Measurements from ENCODE around the gene MSH6.

MSH6 gene

DNA sequence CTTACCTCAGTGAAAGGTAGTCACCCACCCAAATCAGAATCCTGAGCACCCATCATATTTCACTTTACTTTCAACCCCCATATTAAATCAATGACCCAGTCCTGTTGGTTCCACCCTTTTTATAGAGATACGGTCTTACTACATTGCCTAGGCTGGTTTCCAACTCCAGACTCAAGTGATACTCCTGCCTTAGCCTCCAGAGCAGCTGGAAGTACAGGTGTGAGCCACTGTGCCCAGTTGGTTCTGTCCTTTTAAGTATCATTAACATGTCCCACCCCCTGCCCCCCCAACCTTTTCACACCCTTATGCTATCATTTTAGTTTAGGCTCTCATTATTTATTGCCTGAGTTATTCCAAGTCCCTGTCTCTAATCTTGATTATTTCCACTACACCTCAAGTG lies 28.7 kb downstream of the MSH6 start:
- CTCF ChIA-PET = no interaction called here

DNA sequence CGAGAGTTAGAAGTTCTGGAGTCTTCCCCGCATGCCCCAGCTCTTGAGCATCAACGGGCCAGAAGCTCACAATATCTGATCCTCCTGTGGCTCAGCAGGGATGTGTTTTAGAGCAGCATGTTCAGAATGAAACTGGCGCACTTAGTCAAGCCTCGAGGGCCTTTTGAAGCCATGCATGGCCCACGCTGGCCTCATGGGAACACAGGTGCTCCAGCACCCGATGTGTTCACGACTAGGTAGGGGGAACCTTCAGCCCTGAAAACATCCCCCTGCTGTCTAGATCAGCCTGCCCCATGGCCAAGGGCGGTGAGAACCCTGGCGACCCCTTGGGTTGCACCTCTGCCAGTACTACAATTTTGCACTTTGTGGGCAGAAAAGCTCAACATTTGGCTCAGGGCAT lies 32.8 kb downstream of the MSH6 start:
- H3K27me3 ChIP-seq (replicated peaks in 2 of 5; ENCODE audit: control insufficient read depth in 4 of 5, insufficient read depth in 5 of 5, low read length in 4 of 5) = no peaks in the 10 kb centered on the region
- H3K27ac ChIP-seq (ENCODE audit: insufficient read depth in 1 of 2, low read depth in 1 of 2, low read length in 2 of 2, poor library complexity in 1 of 2, severe bottlenecking in 2 of 2) = no peak overlapping the region
- POLR2A ChIA-PET = interaction anchor here (0.5 kb wide), 1 partner anchor 23 kb away, joined by 3 read pairs; no protein-coding TSS in a partner anchor
- H3K36me3 ChIP-seq (ENCODE audit: control insufficient read depth in 4 of 4, insufficient read depth in 4 of 4, low read length in 3 of 4) = peaks cover 27 to 86% (median 54%) of the 10 kb centered on the region in 4 experiments
- WGBS (ENCODE audit: insufficient coverage) = 95% methylated on average over 10 of the region's 10 CpGs
- H3K4me1 ChIP-seq (ENCODE audit: control extremely low read depth in 1 of 4, control insufficient read depth in 4 of 4, insufficient read depth in 4 of 4, low read length in 3 of 4) = no peaks in the 10 kb centered on the region
- H3K4me3 ChIP-seq (ENCODE audit: control insufficient read depth in 1 of 7, extremely low read depth in 1 of 7, insufficient read depth in 4 of 7, low read depth in 2 of 7, low read length in 6 of 7) = no peak overlapping the region
- no peak for DNase-seq
- CTCF ChIA-PET = interaction anchor here (0.9 kb wide), 1 partner anchor 18 kb away, joined by 3 read pairs; no protein-coding TSS in a partner anchor
- no peaks in the 10 kb centered on the region for H3K9me3 ChIP-seq (ENCODE audit: control extremely low read depth in 1 of 5, control insufficient read depth in 4 of 5, insufficient read depth in 2 of 5, low read depth in 1 of 5, low read length in 4 of 5)

More for the DNA sequence above, 28.7 kb downstream of the MSH6 start:
- H3K27ac ChIP-seq (ENCODE audit: insufficient read depth in 1 of 2, low read depth in 1 of 2, low read length in 2 of 2, poor library complexity in 1 of 2, severe bottlenecking in 2 of 2) = no peak overlapping the region
- no peaks in the 10 kb centered on the region for H3K9me3 ChIP-seq (ENCODE audit: control extremely low read depth in 1 of 5, control insufficient read depth in 4 of 5, insufficient read depth in 2 of 5, low read depth in 1 of 5, low read length in 4 of 5)
- no peak for DNase-seq
- peaks cover 18 to 82% (median 53%) of the 10 kb centered on the region in 4 experiments for H3K36me3 ChIP-seq (ENCODE audit: control insufficient read depth in 4 of 4, insufficient read depth in 4 of 4, low read length in 3 of 4)
- no peak overlapping the region for H3K4me3 ChIP-seq (ENCODE audit: control insufficient read depth in 1 of 7, extremely low read depth in 1 of 7, insufficient read depth in 4 of 7, low read depth in 2 of 7, low read length in 6 of 7)
- no peaks in the 10 kb centered on the region for H3K27me3 ChIP-seq (replicated peaks in 2 of 5; ENCODE audit: control insufficient read depth in 4 of 5, insufficient read depth in 5 of 5, low read length in 4 of 5)
- WGBS (ENCODE audit: insufficient coverage) = 100% methylated on average over 1 of the region's 1 CpG
- no peaks in the 10 kb centered on the region for H3K4me1 ChIP-seq (ENCODE audit: control extremely low read depth in 1 of 4, control insufficient read depth in 4 of 4, insufficient read depth in 4 of 4, low read length in 3 of 4)
- POLR2A ChIA-PET = no interaction called here

DNA sequence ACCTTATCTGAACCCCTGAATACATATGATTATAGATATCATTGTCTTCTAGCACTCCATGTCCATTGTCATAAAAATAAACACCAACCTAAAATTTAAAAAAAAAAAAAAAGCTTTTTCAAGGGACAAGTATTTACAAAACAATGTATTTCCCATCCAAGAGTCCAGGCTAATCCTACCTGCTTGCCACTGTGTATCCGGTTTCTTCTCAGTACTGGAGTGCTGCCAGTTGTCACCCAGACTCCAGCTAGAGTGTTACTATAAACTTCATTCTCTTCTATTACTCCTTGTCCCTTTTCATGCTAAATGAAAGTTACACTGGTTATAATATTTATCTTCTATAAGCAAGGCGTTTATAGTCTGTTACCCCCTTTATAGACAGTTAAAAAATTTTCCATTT lies 35.8 kb downstream of the MSH6 start:
- WGBS (ENCODE audit: insufficient coverage) = 100% methylated on average over 1 of the region's 2 CpGs
- no peak overlapping the region for H3K27ac ChIP-seq (ENCODE audit: insufficient read depth in 1 of 2, low read depth in 1 of 2, low read length in 2 of 2, poor library complexity in 1 of 2, severe bottlenecking in 2 of 2)
- peaks cover 27 to 88% (median 63%) of the 10 kb centered on the region in 4 experiments for H3K36me3 ChIP-seq (ENCODE audit: control insufficient read depth in 4 of 4, insufficient read depth in 4 of 4, low read length in 3 of 4)
- ChIA-PET CTCF (interaction anchor here (1.5 kb wide), 1 partner anchor 13 kb away, joined by 3 read pairs; no protein-coding TSS in a partner anchor), POLR2A (interaction anchor here (0.6 kb wide), 1 partner anchor 325 kb away, joined by 3 read pairs; no protein-coding TSS in a partner anchor)
- DNase-seq = no peak
- H3K4me3 ChIP-seq (ENCODE audit: control insufficient read depth in 1 of 7, extremely low read depth in 1 of 7, insufficient read depth in 4 of 7, low read depth in 2 of 7, low read length in 6 of 7) = no peak overlapping the region
- H3K27me3 ChIP-seq (replicated peaks in 2 of 5; ENCODE audit: control insufficient read depth in 4 of 5, insufficient read depth in 5 of 5, low read length in 4 of 5) = no peaks in the 10 kb centered on the region
- no peaks in the 10 kb centered on the region for H3K4me1 ChIP-seq (ENCODE audit: control extremely low read depth in 1 of 4, control insufficient read depth in 4 of 4, insufficient read depth in 4 of 4, low read length in 3 of 4)
- no peaks in the 10 kb centered on the region for H3K9me3 ChIP-seq (ENCODE audit: control extremely low read depth in 1 of 5, control insufficient read depth in 4 of 5, insufficient read depth in 2 of 5, low read depth in 1 of 5, low read length in 4 of 5)

DNA sequence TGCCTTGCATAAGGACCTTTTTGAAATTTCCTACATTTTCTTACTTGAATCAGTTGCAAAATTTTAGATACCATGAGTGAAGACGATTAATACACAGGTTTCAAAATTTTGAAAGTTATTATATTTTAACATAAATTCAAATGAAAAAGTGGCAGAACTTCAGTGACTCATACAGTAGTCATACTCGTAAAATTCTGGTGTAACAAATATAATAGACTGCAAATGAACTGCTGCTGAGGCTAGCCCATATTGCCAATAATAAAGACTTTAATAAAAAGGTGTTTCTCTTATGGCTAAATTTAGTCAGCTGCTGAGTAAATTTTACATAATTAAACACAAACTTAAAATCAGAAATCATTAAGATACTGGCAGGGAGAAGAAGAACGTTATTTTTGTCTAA lies 36.9 kb downstream of the MSH6 start:
- H3K27me3 ChIP-seq (replicated peaks in 2 of 5; ENCODE audit: control insufficient read depth in 4 of 5, insufficient read depth in 5 of 5, low read length in 4 of 5) = no peaks in the 10 kb centered on the region
- ChIA-PET POLR2A (no interaction called here), CTCF (interaction anchor here (1.5 kb wide), 1 partner anchor 12 kb away, joined by 3 read pairs; no protein-coding TSS in a partner anchor)
- H3K9me3 ChIP-seq (ENCODE audit: control extremely low read depth in 1 of 5, control insufficient read depth in 4 of 5, insufficient read depth in 2 of 5, low read depth in 1 of 5, low read length in 4 of 5) = no peaks in the 10 kb centered on the region
- H3K36me3 ChIP-seq (ENCODE audit: control insufficient read depth in 4 of 4, insufficient read depth in 4 of 4, low read length in 3 of 4) = peaks cover 26 to 89% (median 67%) of the 10 kb centered on the region in 4 experiments
- WGBS (ENCODE audit: insufficient coverage) = 83% methylated on average over 1 of the region's 3 CpGs
- no peak overlapping the region for H3K4me3 ChIP-seq (ENCODE audit: control insufficient read depth in 1 of 7, extremely low read depth in 1 of 7, insufficient read depth in 4 of 7, low read depth in 2 of 7, low read length in 6 of 7)
- DNase-seq = no peak
- no peak overlapping the region for H3K27ac ChIP-seq (ENCODE audit: insufficient read depth in 1 of 2, low read depth in 1 of 2, low read length in 2 of 2, poor library complexity in 1 of 2, severe bottlenecking in 2 of 2)
- no peaks in the 10 kb centered on the region for H3K4me1 ChIP-seq (ENCODE audit: control extremely low read depth in 1 of 4, control insufficient read depth in 4 of 4, insufficient read depth in 4 of 4, low read length in 3 of 4)

DNA sequence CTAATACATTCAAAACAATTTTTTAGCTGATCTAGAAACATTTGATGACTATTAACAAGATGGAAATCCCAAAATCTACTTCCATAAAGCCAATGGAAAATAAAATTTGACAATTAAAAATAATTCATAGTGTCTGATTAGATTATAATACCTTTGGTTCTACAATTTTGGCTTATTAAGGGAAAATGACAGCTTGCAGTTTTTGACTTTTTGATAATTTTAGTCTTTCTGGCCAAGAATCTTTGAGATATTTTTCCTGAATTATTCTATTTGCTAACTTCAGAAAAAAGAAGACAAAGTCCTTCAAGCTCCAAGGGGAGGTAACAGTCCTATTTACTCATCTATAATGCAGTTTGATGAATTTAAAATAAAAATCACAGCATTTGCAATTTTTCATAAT lies 39.6 kb downstream of the MSH6 start:
- POLR2A ChIA-PET = interaction anchor here (0.6 kb wide), 1 partner anchor 410 kb away, joined by 7 read pairs; no protein-coding TSS in a partner anchor
- CTCF ChIA-PET = interaction anchor here (1.0 kb wide), 1 partner anchor 17 kb away, joined by 3 read pairs; no protein-coding TSS in a partner anchor

DNA sequence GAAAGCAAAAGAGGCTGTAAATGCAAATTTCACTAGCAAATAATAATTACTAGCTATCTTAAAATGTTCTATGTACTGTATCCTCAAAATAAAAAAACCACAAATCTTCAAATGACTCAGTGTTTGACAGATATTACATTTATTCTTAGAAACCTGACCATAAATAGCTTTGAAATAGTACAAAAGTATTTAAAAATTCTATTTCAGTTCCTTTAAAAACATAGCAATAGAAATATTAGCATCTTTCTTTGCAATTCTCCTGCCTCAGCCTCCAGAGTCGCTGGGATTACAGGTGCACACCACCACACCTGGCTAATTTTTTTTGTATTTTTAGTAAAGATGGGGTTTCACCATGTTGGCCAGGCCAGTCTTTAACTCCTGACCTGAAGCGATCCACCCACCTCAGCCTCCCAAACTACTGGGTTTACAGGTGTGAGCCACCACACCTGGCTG lies 50.6 kb downstream of the MSH6 start:
- no peak for DNase-seq
- Histone ChIP-seq H3K27me3 (replicated peaks in 2 of 5; ENCODE audit: control insufficient read depth in 4 of 5, insufficient read depth in 5 of 5, low read length in 4 of 5) (no peaks in the 10 kb centered on the region), H3K4me3 (ENCODE audit: control insufficient read depth in 1 of 7, extremely low read depth in 1 of 7, insufficient read depth in 4 of 7, low read depth in 2 of 7, low read length in 6 of 7) (no peak overlapping the region), H3K36me3 (ENCODE audit: control insufficient read depth in 4 of 4, insufficient read depth in 4 of 4, low read length in 3 of 4) (peaks cover 17 to 78% (median 46%) of the 10 kb centered on the region in 4 experiments), H3K27ac (ENCODE audit: insufficient read depth in 1 of 2, low read depth in 1 of 2, low read length in 2 of 2, poor library complexity in 1 of 2, severe bottlenecking in 2 of 2) (no peak overlapping the region), H3K4me1 (ENCODE audit: control extremely low read depth in 1 of 4, control insufficient read depth in 4 of 4, insufficient read depth in 4 of 4, low read length in 3 of 4) (no peaks in the 10 kb centered on the region), H3K9me3 (ENCODE audit: control extremely low read depth in 1 of 5, control insufficient read depth in 4 of 5, insufficient read depth in 2 of 5, low read depth in 1 of 5, low read length in 4 of 5) (no peaks in the 10 kb centered on the region)
- no CpG with 5 or more reads among the region's 2 CpGs for WGBS (ENCODE audit: insufficient coverage)
- POLR2A ChIA-PET = no interaction called here
- CTCF ChIA-PET = interaction anchor here (1.0 to 1.1 kb wide), 2 partner anchors 10 to 18 kb away, joined by 3 read pairs; no protein-coding TSS in a partner anchor

More for the DNA sequence above, 39.6 kb downstream of the MSH6 start:
- no peak overlapping the region for H3K27ac ChIP-seq (ENCODE audit: insufficient read depth in 1 of 2, low read depth in 1 of 2, low read length in 2 of 2, poor library complexity in 1 of 2, severe bottlenecking in 2 of 2)
- no peaks in the 10 kb centered on the region for H3K27me3 ChIP-seq (replicated peaks in 2 of 5; ENCODE audit: control insufficient read depth in 4 of 5, insufficient read depth in 5 of 5, low read length in 4 of 5)
- H3K9me3 ChIP-seq (ENCODE audit: control extremely low read depth in 1 of 5, control insufficient read depth in 4 of 5, insufficient read depth in 2 of 5, low read depth in 1 of 5, low read length in 4 of 5) = no peaks in the 10 kb centered on the region
- H3K4me1 ChIP-seq (ENCODE audit: control extremely low read depth in 1 of 4, control insufficient read depth in 4 of 4, insufficient read depth in 4 of 4, low read length in 3 of 4) = no peaks in the 10 kb centered on the region
- peaks cover 22 to 78% (median 54%) of the 10 kb centered on the region in 4 experiments for H3K36me3 ChIP-seq (ENCODE audit: control insufficient read depth in 4 of 4, insufficient read depth in 4 of 4, low read length in 3 of 4)
- no peak for DNase-seq
- no peak overlapping the region for H3K4me3 ChIP-seq (ENCODE audit: control insufficient read depth in 1 of 7, extremely low read depth in 1 of 7, insufficient read depth in 4 of 7, low read depth in 2 of 7, low read length in 6 of 7)

DNA sequence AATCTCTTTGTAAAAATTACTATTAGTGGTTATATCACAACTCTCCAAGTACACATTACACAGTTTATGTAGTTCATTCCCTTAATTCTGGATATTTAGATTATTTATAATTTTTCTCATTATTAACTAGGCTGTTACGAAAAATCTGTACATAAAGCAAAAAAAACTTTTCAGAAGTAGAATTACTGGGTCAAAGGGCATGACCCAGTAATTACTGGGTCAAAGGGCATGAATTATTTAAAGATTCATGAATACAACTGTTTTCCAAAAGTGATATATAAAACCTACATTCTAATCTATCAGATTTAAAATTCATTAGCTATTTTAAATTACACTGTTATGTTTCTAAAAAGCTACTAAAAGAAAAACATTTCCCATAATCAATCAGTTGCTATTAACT lies 55.3 kb downstream of the MSH6 start:
- H3K9me3 ChIP-seq (ENCODE audit: control extremely low read depth in 1 of 5, control insufficient read depth in 4 of 5, insufficient read depth in 2 of 5, low read depth in 1 of 5, low read length in 4 of 5) = no peaks in the 10 kb centered on the region
- H3K4me3 ChIP-seq (ENCODE audit: control insufficient read depth in 1 of 7, extremely low read depth in 1 of 7, insufficient read depth in 4 of 7, low read depth in 2 of 7, low read length in 6 of 7) = no peak overlapping the region
- ChIA-PET CTCF (no interaction called here), POLR2A (no interaction called here)
- DNase-seq = no peak
- no CpG with 5 or more reads among the region's 1 CpG for WGBS (ENCODE audit: insufficient coverage)
- H3K36me3 ChIP-seq (ENCODE audit: control insufficient read depth in 4 of 4, insufficient read depth in 4 of 4, low read length in 3 of 4) = peaks cover 17 to 55% (median 37%) of the 10 kb centered on the region in 4 experiments
- H3K27me3 ChIP-seq (replicated peaks in 2 of 5; ENCODE audit: control insufficient read depth in 4 of 5, insufficient read depth in 5 of 5, low read length in 4 of 5) = no peaks in the 10 kb centered on the region
- no peak overlapping the region for H3K27ac ChIP-seq (ENCODE audit: insufficient read depth in 1 of 2, low read depth in 1 of 2, low read length in 2 of 2, poor library complexity in 1 of 2, severe bottlenecking in 2 of 2)
- H3K4me1 ChIP-seq (ENCODE audit: control extremely low read depth in 1 of 4, control insufficient read depth in 4 of 4, insufficient read depth in 4 of 4, low read length in 3 of 4) = no peaks in the 10 kb centered on the region
